22Rv1 (cell line): ENCODE measurements around the gene CISD3.

ENCODE experiments used
- H3K27ac ChIP-seq: fragments of 450-650 bp; 2 replicates; pipeline ENCODE4 v1.5.1; 2017
- ZFX ChIP-seq: fragments of 450-650 bp; IDR thresholded peaks from 2 replicates; pipeline ENCODE4 v1.6.1; 2017; ENCODE audit warnings: antibody characterized with exemption, borderline replicate concordance
- TF ChIP-seq, protein P1 (sequence below): fragments of 450-650 bp; IDR thresholded peaks from 2 replicates; pipeline ENCODE4 v1.5.1; 2017; ENCODE audit warnings: mild to moderate bottlenecking

Gene CISD3

DNA sequence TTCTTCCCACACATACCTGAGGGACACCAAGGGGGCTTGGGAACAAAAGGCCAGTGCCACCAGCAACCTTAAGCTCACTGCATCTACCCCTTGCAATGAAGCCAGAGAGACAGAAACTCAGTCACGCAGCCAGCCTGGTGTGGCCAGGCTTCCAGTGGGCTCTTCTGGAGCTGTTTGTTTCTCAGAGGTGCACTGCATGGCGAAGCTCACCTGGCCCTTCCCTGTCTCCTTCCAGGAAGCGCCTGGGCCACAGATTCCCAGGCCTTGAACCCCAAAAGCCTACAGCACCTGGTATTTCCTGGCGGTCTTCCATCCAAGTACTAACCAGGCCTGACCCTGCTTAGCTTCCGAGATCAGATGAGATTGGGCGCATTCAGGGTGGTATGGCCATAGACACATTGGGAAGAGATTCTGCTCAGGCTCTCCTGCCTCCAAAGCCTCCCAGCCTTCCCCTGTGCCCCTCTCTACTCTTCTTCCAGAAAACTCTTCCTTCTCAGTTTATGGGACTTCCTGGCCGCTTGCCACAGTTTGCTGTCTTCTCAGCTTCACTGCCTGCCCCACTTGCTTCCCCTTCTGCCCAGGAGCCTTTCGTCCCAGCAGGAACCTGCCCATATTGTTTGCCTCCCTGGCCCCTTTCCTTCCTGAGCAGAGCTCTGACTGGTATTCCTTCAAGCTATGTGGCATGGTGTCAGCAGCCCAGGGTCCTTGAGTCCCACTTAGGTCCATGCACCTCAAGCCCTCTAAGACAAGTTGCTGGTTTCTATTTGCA, 1.6 kb downstream of the CISD3 start:
- H3K27ac ChIP-seq, result peak overlapping the region; percentile 95
- TF ChIP-seq, protein P1, sequence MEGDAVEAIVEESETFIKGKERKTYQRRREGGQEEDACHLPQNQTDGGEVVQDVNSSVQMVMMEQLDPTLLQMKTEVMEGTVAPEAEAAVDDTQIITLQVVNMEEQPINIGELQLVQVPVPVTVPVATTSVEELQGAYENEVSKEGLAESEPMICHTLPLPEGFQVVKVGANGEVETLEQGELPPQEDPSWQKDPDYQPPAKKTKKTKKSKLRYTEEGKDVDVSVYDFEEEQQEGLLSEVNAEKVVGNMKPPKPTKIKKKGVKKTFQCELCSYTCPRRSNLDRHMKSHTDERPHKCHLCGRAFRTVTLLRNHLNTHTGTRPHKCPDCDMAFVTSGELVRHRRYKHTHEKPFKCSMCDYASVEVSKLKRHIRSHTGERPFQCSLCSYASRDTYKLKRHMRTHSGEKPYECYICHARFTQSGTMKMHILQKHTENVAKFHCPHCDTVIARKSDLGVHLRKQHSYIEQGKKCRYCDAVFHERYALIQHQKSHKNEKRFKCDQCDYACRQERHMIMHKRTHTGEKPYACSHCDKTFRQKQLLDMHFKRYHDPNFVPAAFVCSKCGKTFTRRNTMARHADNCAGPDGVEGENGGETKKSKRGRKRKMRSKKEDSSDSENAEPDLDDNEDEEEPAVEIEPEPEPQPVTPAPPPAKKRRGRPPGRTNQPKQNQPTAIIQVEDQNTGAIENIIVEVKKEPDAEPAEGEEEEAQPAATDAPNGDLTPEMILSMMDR, result no peak
- no peak for TF ChIP-seq ZFX

DNA sequence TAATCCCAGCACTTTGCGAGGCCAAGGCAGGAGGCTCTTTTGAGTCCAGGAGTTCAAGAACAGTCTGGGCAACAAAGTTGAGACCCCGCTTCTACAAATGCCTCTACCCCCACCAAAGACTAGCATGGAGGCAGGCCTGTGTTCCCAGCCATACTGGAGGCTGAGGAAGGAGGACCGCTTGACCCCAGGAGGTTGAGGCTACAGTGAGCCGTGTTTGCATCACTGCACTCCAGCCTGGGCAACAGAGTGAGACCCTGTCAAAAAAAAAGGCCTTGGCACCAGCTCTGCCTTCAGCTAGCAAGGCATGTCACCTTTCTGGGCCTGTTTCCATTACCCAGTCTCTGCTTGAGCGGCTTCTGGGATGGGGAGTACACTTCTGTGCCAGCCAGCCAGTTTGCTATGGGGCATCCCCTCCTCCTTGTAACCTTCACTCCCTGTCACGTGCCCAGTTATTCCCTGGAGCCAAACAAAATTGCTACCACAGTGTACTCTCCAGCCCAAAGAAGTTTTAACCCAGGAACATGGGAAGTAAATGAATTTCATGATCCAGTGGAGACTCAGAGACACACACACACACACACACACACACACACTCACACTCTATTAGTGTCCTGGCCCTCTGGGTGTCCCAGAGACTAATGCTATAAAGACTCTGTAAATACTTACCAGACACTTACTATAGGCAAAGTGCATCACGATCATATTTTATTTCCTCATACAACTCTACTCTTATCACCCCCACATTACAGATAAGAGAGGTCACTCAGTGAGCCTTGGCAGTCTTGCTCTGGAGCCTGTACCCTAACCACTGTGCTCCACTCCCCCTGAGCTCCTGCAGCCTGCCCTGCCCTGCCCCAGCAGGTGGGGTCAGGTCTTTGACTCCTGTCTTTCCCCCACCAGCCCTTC, 2.5 kb downstream of the CISD3 start:
- no peak for TF ChIP-seq ZFX
- TF ChIP-seq, protein P1, result no peak
- H3K27ac ChIP-seq, result peak overlapping the region; percentile 95

DNA sequence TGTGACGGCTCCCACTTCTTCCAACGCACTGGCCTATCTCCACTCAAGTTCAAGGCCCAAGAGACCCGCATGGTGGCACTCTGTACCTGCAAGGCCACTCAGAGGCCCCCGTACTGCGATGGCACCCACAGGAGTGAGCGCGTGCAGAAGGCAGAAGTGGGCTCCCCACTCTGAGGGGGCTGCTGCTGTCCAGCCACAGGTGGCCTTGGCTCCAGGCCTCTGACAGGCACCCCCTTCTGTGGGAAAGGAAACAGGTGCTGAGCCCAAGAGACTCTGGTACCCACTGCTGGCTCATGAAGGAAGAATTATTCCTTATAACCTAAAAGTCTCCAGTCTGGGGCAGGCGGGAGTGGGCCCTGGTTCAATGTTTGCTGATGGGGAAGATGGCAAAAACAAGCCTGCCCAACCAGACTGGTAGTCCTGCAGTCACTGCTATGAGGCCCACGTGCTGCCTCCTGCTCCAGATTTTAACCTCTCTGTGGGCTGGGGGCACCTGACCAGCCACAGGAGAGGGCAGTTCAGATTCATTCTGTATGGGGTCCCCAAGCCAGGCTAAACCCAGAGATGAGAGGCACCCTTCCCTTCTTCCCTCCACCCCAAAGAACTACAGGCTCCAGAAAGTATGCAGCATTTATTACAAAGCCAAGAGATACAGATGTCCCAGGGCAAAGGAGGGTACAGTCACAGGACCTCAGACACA, 3.3 kb downstream of the CISD3 start:
- peak overlapping the region; percentile 95 for H3K27ac ChIP-seq
- TF ChIP-seq ZFX, result no peak
- TF ChIP-seq, protein P1, result no peak

DNA sequence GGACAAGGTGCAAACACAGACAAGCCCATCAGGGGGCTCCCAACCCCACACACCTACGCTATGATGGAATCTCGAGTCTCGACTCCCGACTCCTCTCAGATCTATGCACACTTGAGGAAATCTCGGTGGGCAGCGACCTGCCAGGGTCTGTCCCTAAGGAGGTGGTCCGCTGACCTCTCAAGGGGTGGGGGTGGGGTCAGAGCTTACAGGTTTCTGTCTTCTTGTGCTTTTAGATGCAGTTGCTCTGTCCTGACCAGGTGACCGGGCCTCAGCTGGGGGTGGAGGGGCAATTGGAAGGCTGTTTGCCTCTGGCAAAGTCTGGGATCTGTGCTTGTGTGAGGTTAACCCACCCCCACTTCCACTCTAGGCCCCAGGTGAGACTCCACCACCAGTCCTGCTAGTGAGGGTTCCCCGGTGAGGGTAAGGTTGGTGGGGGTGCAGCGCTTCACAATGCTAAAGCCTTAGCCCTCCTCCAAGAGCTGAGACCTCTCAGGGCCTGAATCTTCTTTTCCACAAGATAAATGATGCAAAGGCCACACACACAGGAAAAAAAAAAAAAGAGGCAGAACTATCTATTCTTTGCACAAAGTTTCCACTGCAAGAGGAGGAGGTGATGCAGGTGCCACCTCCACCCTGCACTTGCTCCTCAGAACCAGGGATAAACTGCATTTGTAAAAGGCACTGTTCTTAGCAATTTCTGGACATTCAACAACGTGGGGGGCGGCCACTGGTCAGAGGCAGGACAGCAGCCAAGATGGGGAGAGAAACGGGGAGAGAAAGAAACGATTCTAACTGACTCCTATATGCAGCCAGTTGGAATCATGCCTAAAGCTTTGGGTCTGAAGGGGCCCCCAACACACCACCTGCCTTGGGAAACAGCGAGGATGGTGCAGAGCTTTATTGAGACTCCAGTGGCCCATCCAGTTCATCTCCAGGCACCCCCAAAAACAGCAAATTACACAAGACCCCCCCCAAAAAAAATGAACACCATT, 4.1 kb downstream of the CISD3 start:
- H3K27ac ChIP-seq, result peak overlapping the region; percentile 95
- no peak for TF ChIP-seq ZFX
- TF ChIP-seq, protein P1, result no peak

DNA sequence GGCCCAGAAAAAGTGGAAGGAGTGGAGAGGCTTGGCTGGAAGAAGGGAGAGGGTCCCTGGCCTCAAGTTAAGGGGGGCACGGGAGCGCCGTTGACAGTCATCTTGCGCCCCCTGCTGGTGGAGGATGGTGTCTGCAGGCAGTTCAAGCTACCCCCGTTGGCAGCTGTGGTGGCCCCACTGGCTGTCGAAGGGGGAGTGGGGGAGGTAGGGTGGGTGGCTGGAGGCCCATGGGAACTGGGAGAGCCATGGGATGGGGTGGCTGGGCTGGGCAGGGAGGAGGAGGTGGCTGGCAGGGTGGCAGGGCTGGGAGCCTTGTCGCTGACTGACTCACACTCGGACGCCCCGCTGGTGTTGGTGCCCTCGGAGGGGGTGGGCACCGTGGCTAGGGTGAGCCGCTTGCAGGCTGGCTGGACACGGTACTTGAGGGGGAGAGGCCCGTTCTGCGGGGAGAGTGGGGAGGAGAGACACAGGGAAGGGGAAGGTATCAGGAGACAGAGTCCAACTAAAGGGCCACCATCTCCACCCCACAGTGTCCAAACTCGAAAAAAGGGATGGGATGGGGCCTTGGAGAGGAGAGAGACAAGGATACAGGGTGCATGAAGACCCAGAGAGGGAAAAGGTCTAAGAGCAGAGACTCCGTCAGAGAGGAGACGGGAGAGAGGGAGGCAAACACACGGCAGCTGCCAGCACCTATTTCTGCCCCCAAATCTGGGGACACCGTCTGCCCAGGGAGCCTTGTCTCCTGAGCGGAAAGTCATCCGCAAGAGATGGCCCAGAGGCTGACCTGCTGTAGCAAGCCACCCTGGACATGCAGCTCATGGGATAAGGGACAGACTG, 5.2 kb downstream of the CISD3 start:
- peak overlapping the region; percentile 95 for H3K27ac ChIP-seq
- TF ChIP-seq, protein P1, result peak; percentile 93
- no peak for TF ChIP-seq ZFX
